Liver (tissue), 9 donors: Measurements from ENCODE around the gene TMED5. TPM values are rescaled to one million over a fixed set of nuclear protein-coding genes. Genes with fewer than 3 reads are reported as not detected.

Source experiments
- DNase-seq: peaks from one replicate; pipeline ENCODE4 v3.0.0-alpha.2; 2017; ENCODE audit warnings: low spot score
- H3K27ac ChIP-seq, 2 donors: one replicate each; pipeline ENCODE4 v1.7.0; 2013; ENCODE audit warnings: inconsistent platforms in 2 of 2, low read length in 2 of 2, control low read depth in 1 of 2, low read depth in 1 of 2, mild to moderate bottlenecking in 1 of 2
- H3K27me3 ChIP-seq, 4 donors: one replicate each; pipeline versions ENCODE4 v1.6.1 to v1.7.0; 2013; ENCODE audit warnings: low read length in 3 of 4, inconsistent platforms in 1 of 4, mild to moderate bottlenecking in 1 of 4, moderate library complexity in 1 of 4; ENCODE audit not compliant: control insufficient read depth in 4 of 4, insufficient read depth in 4 of 4
- H3K36me3 ChIP-seq, 4 donors: one replicate each; pipeline versions ENCODE4 v1.6.1 to v1.7.0; 2013; ENCODE audit warnings: low read length in 3 of 4, mild to moderate bottlenecking in 3 of 4, low read depth in 1 of 4, moderate library complexity in 1 of 4; ENCODE audit not compliant: control insufficient read depth in 4 of 4, insufficient read depth in 3 of 4
- H3K4me1 ChIP-seq, 4 donors: one replicate each; pipeline versions ENCODE4 v1.6.1 to v1.7.0; 2013; ENCODE audit warnings: low read length in 3 of 4, mild to moderate bottlenecking in 3 of 4, moderate library complexity in 1 of 4; ENCODE audit not compliant: control insufficient read depth in 4 of 4, insufficient read depth in 4 of 4
- H3K4me3 ChIP-seq, 3 donors: one replicate each; pipeline versions ENCODE4 v1.6.1 to v1.7.0; 2013; ENCODE audit warnings: low read length in 3 of 3, control low read depth in 1 of 3, low read depth in 1 of 3, mild to moderate bottlenecking in 1 of 3
- H3K9ac ChIP-seq, 2 donors: one replicate each; pipeline ENCODE4 v1.7.0; 2013; ENCODE audit warnings: low read length in 2 of 2, mild to moderate bottlenecking in 2 of 2, moderate library complexity in 2 of 2, control low read depth in 1 of 2, low read depth in 1 of 2
- H3K9me3 ChIP-seq, 4 donors: one replicate each; pipeline versions ENCODE4 v1.6.1 to v1.7.0; 2013; ENCODE audit warnings: low read length in 3 of 4; ENCODE audit not compliant: control insufficient read depth in 4 of 4
- ATF3 ChIP-seq: IDR thresholded peaks from 2 replicates; pipeline ENCODE4 v1.6.1; 2016; ENCODE audit warnings: antibody characterized with exemption
- CTCF ChIP-seq: fragments of 150-350 bp; IDR thresholded peaks from 2 replicates; pipeline ENCODE4 v1.5.1; 2017; ENCODE audit warnings: improper control_type of control experiment, low read depth, low read length; ENCODE audit not compliant: missing input control
- EGR1 ChIP-seq, 2 donors: IDR thresholded peaks; 2 replicates each; pipeline ENCODE4 v1.6.1; 2016 to 2018; ENCODE audit warnings: antibody characterized with exemption in 2 of 2, low read depth in 2 of 2
- GABPA ChIP-seq, 2 donors: IDR thresholded peaks in 1 of 2; conservative IDR thresholded peaks in 1 of 2; 2 replicates each; pipeline ENCODE4 v1.6.1; 2016; ENCODE audit warnings: antibody characterized with exemption in 2 of 2, mild to moderate bottlenecking in 1 of 2, moderate library complexity in 1 of 2
- HNF4A ChIP-seq, 2 donors: conservative IDR thresholded peaks; 2 replicates each; pipeline ENCODE4 v1.6.1; 2016; ENCODE audit warnings: antibody characterized with exemption in 2 of 2, mild to moderate bottlenecking in 2 of 2
- JUND ChIP-seq, 2 donors: IDR thresholded peaks; 2 replicates each; pipeline ENCODE4 v1.6.1; 2016; ENCODE audit warnings: antibody characterized with exemption in 2 of 2
- MAX ChIP-seq: IDR thresholded peaks from 2 replicates; pipeline ENCODE4 v1.6.1; 2016; ENCODE audit warnings: antibody characterized with exemption
- REST ChIP-seq: IDR thresholded peaks from 2 replicates; pipeline ENCODE4 v1.6.1; 2016; ENCODE audit warnings: antibody characterized with exemption, mild to moderate bottlenecking
- RXRA ChIP-seq, 2 donors: IDR thresholded peaks; 2 replicates each; pipeline ENCODE4 v1.6.1; 2017 to 2018; ENCODE audit warnings: antibody characterized with exemption in 2 of 2, mild to moderate bottlenecking in 1 of 2
- ZBTB33 ChIP-seq: IDR thresholded peaks from 2 replicates; pipeline ENCODE4 v1.6.1; 2016; ENCODE audit warnings: antibody characterized with exemption
- WGBS: extraction: QIAGEN DNeasy Blood & Tissue Kit; methylation state at CpG from one replicate; pipeline ENCODE4 v1.1.7; 2013; 5-methylcytosine and 5-hydroxymethylcytosine counted together
- polyA plus RNA-seq, 2 donors: library from polyadenylated mRNA; stranded (reverse) in 1 of 2; unstranded in 1 of 2; fragments of 200-250 nt in 1 of 2; fragments of >200 nt in 1 of 2; fragmentation: Nextera tagmentation in 1 of 2; extraction: Ambion mirVana in 1 of 2; gene quantifications; one replicate each; pipeline versions ENCODE4 v1.2.1 to v1.2.3, GENCODE V29; 2013 to 2015
- total RNA-seq, 2 donors: library from RNA; depleted of rRNA; stranded (reverse); fragments of >200 nt; gene quantifications; one replicate each; pipeline ENCODE4 v1.2.3, GENCODE V29; 2014
- donor health status: healthy.
- donor health status: healthy.
- donor health status: healthy.
- donor health status: healthy.
- donor health status: healthy.

Gene TMED5
- total and polyA plus RNA-seq, 4 donors, result 72.9 to 121 (median 85.7) TPM

- Histone ChIP-seq H3K4me1 (peaks cover 0 to 5% (median 1%) of the 10 kb centered on the region in 4 donors), H3K27ac (no peak overlapping the region), H3K27me3 (no peaks in the 10 kb centered on the region), H3K4me3 (no peak overlapping the region), H3K9me3 (no peaks in the 10 kb centered on the region), H3K9ac (no peak overlapping the region), H3K36me3 (peaks cover 1 to 19% (median 14%) of the 10 kb centered on the region in 4 donors)
- 35% methylated on average over 7 of the region's 7 CpGs for WGBS
- TF ChIP-seq REST (no peak), HNF4A (conservative IDR thresholded peaks at IDR 0.05) (no peak), ATF3 (no peak), JUND (IDR thresholded peaks at IDR 0.05) (no peak), GABPA (IDR thresholded peaks at IDR 0.05 in 1 of 2, conservative IDR thresholded peaks at IDR 0.05 in 1 of 2) (no peak), CTCF (no peak), MAX (no peak), ZBTB33 (no peak)
- no peak for DNase-seq
These were observed 32.2 kb downstream of the TMED5 start for GRCh38 chr1:93148001-93148400.

GRCh38 chr1:93143769-93144168 is 36.4 kb downstream of the TMED5 start:
- TF ChIP-seq RXRA (IDR thresholded peaks at IDR 0.05) (no peak), HNF4A (conservative IDR thresholded peaks at IDR 0.05) (no peak), EGR1 (IDR thresholded peaks at IDR 0.05; ENCODE audit: low read depth in 2 of 2) (peak in 1 of 2 donors; percentile 40)
- no peaks in the 10 kb centered on the region for H3K9me3 ChIP-seq
- 48% methylated on average over 4 of the region's 4 CpGs for WGBS

More at GRCh38 chr1:93143769-93144168, 36.4 kb downstream of the TMED5 start:
- Histone ChIP-seq H3K4me3 (no peak overlapping the region), H3K36me3 (peaks cover 0 to 6% (median 0%) of the 10 kb centered on the region in 4 donors), H3K27me3 (no peaks in the 10 kb centered on the region), H3K9ac (no peak overlapping the region), H3K27ac (no peak overlapping the region), H3K4me1 (peaks cover 0 to 14% (median 3%) of the 10 kb centered on the region in 4 donors)
- DNase-seq, result no peak
